ENCODE measurements around the gene PABPN1. TPM values are rescaled to one million over a fixed set of nuclear protein-coding genes. Genes with fewer than 3 reads are reported as not detected.
A peak's percentile ranks its signal among the peaks of the same experiment; 100 is the strongest.
"Not testable (repeated sequence)": the region's sequence is repeated elsewhere in the genome, so short reads cannot be mapped to it uniquely, and the experiment has no call there.

Gene PABPN1
- total RNA-seq, 1 experiment from 2014 or later, result 147 TPM

DNA sequence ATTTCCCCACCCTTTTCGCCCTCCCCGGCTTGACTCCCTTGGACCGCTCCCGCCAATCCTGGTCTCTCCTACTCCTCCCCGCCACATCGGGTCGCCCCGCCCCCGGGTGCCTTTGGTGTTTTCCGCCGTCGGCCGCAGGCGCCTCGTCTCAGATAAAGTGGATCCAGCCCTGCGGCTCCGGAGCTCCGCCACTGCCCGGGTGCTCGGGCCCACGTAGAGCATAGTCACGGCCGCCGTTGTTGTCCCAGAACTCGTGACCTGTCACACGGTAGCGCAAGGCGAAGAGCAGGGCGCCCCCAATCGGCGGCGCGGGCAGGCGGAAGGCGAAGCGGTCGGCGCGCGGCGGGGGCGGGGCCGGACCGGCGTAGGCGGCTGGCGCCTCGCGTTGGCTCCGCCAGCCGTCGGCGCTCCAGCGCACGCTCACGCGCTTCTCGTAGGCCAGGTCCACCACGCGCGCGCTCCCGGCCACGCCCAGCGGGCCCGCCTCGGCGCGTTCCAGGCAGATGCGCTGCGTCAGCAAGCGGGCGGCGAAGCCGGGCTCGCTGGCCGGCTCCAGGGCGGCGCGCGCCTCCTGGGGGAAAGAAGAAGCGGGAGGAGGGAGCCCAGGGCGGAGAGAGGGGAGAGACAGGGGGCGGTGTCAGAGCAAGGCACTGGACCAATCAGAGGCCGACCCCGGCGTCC lies 19.8 kb upstream of the PABPN1 start:
- peak; percentile 98 for DNase-seq (ENCODE audit: low read depth)

DNA sequence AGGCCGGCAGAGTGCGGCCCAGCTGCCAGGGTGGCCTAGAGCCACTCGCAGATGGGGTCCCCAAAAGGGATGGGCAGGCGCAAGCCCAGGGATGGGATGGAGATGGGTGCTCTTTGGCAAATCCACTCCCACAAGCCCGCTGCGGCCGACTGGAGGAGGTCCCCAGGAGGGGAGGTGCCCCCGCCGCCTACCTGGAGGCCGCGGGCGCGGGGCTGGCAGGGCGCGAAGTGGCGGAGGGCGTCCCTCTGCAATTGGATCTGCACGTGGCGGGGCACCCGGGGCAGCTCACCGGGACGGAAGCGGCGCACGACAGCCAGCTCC lies 19.3 kb upstream of the PABPN1 start:
- DNase-seq (ENCODE audit: low read depth), result no peak

DNA sequence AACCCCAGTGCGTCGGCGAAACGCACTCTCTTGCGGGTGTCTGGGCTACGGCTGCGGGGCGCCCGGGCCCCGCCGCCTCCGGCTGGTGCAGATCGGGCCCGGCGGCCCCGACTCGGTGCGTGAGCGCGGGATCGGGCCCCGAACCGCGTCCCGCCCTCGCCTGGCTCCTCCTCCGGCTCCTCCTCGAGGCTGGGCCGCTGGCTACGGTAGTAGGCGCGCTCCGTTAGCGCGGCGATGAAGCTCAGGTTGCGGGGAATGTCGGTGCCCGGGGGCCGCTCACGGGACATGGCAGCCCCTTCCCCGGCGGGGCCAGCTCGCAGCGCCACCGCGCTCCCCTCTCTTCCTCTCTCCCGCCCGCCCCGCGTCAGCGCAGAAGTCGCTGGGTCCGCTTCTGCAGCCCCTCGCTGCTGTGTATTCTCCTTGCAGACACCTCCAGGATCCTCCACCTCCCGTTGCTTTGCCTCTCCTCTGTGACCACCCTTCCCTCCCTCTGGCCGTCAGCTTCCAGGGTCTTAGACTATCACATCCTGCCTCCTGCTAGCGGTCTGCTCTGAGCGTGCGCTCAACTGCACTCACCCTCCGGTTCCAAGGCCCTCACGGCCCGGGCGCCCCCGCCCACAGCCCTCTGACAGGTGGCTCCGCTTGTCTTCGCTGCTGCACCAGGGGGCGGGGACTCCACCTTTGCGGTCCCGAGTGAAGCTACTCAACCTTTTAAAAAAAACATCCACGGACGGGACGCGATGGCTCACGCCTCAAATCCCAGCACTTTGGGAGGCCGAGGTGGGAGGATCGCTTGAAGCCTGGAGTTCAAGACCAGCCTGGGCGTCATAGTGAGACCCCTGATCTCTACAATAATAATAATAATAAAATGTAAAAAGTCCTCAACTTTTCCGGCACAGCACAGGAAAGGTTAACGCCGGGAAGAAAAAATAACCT lies 18.7 kb upstream of the PABPN1 start, which contains the start of gene PPP1R3E:
TSS of gene PPP1R3E (minus strand) at position 570 of the 936 bp plus-strand sequence. CDS start at position 287, 283 bp downstream.
- DNase-seq (ENCODE audit: low read depth), result peak; percentile 47

DNA sequence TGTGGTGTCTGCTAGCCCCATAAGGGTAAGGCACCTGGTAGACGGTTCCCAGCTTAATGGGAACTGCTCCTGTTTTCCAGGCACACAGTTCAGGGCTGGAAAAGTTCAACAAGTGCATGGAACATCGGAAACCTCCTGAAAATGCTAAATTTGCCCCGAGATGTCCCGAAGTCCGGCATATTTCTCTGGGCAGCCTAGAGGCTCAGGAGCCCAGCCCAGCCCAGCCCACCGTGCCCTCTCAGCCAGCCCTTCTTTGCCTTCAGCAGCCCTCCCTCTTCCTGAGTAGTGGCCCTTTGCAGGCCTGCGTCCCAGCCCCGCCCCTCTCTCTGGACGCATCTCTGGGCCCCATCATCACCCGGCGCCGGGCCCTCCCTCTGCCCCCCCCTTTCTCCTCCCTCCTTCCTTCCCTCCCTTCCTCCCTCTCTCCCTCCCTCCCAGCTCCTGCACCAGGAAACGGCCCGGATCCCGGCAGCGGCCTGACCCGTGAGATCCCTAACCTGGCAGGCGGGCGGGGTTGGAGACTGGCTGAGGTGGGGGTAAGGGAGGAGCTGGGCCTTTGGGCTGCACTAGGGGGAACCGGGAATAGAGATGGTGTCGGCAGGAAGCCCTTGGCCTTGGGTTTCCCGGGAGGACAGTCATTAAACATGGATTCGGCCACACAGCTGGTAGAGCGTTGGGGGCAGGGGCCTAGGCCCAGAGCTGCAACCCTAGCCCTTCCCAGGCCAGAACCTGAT lies 14.7 kb upstream of the PABPN1 start, which contains the start of gene BCL2L2:
TSS of gene BCL2L2 (plus strand) at position 422 of the 734 bp plus-strand sequence. CDS start 935 bp downstream, outside the sequence.
- peak; percentile 89 for DNase-seq (ENCODE audit: low read depth)

DNA sequence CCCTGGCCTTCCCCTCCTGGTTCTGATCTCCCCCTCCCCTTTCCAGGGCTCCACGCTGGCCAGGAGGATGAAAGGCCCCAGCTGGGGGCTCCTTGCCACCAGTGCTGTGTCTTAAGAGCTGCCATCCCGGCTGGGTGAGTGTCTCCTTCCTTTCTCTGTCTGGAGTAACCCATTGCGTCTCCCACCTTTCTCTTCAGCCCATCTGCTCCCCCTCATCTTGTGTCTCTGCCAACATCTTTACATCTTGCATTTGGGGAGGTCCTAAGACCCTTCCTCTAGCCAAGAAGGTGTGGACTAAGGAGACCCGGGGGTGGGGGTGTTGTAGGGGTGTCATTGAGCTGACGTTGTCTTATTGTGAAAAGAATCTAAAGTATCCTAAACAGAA lies 14.1 kb upstream of the PABPN1 start:
- no peak for DNase-seq (ENCODE audit: low read depth)

DNA sequence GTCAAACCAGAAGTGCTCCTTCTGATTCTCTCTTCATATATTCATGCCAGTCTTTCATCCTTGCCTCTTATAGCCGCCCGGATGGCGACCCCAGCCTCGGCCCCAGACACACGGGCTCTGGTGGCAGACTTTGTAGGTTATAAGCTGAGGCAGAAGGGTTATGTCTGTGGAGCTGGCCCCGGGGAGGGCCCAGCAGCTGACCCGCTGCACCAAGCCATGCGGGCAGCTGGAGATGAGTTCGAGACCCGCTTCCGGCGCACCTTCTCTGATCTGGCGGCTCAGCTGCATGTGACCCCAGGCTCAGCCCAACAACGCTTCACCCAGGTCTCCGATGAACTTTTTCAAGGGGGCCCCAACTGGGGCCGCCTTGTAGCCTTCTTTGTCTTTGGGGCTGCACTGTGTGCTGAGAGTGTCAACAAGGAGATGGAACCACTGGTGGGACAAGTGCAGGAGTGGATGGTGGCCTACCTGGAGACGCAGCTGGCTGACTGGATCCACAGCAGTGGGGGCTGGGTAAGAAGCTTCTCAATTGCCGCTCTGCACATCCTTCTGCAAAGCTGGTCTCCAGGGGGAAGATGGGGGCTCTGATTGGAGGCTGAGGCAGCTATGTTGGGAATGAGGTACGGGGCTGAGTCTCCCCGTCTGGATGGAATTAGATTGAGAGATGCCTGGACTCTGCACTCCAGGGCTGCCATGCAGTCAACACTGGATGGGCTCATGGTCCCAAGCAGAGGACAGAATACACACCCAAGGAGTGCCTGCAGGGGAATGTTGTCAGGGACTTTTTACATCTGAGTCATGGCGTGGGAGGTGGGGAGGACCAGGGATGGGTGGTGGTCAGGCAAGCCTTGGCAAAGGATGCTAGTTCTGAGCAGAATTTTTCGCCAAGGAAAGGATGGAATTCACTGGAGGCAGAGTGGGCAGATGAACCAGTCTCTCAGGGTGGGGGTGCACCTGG lies 13.3 kb upstream of the PABPN1 start:
- no peak for DNase-seq (ENCODE audit: low read depth)

DNA sequence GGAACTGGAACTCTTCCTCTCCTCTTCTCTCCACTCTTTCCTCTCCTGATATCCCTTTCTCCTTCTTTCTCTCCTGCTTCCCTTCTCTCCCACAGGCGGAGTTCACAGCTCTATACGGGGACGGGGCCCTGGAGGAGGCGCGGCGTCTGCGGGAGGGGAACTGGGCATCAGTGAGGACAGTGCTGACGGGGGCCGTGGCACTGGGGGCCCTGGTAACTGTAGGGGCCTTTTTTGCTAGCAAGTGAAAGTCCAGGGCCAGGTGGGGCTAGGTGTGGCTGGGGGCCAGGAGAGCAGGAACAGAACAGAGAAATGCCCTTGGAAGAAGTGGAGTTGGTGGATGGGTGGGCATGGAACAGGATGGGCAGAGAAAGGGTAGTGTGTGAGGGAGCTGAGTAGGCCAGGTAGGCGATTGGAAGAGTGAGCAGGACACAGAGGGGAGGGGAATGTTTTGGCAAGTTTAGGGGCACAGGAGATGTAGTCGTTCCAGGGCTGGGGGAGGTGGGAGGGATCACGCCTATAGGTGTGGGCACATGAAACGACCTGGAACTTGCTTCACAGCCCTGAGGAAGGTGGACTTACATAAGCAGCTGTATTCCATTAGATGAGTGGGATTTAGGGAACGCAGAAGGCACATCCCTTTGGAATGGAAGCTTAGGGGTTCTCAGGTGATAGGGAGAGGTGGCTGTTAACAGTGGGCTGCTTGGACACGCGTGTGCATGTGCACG lies 12.4 kb upstream of the PABPN1 start:
- no peak for DNase-seq (ENCODE audit: low read depth)

DNA sequence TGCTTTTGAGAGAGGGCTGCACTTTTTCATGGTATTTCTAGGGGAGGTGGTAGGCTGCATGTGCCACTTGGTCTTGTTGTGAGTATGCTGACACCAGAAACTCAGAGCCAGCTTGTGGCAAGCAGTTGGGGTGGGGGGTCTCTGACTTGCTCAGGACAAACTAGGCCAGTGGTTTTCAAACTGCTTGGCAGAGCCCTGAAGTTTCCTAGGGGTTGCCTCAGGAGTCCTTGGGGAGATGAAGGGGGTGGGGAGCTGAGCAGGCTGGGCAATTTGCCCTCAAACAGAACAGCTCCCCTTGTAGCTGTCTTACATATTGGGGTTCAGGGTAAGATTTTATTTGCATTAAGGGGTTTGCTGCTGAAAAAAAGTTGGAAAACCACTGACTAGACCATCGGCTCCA lies 10.7 kb upstream of the PABPN1 start:
- DNase-seq (ENCODE audit: low read depth), result no peak

DNA sequence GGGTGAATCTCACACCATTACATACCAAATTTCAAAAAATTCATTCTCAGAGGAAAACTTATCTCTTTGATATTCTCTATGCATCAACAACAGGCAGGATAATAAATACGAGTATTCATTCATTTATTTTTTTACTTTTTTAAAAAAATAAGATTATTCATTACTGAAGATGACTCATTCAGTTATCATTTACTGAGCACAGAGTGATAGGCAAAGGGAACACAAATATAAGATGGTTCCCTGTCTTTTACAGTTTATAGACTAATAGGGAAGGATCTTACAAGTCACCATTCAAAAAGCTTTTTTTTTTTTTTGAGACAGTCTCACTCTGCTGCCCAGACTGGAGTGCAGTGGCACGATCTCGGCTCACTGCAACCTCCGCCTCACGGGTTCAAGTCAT lies 5.0 kb upstream of the PABPN1 start:
- DNase-seq (ENCODE audit: low read depth), result no peak

DNA sequence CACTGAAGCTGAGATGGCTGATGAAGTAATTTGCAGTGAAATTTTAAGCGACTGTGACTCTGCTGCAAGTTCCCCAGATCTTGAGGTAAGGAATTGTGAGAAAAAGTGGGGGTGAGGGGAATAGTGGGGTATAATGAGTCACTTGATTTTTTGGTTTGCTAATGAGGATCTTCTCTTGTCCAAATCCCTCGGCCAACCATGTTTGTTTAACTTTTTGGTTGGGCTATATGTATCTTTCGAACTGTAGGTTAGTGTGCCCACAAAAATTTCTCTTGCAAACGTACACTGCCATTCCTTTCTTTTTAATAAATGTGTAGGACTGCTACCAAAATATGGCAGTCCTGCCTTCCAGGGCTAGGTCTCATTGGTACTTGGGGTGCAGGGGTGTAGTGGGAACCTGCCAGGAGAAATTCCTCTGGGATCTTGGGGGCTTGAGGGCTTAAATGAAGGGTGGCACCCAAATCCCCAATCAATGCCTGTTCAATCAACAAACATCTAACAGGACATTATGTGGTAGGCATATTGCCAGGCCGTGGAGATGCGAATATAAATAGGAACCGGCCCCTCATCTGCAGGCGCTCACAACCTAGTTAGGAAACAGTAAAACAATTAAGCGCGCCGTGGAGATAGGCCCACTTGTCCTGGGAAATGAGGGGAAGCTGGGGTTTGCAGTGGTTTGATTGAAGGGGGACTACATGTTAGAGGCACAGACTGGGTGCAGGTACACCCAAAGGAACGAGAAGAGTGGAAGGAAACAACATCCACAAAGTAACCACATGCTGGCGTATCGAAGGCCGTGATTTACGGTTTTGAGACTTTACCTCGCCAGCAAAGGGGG lies 1.3 kb upstream of the PABPN1 start:
- DNase-seq (ENCODE audit: low read depth), result no peak

DNA sequence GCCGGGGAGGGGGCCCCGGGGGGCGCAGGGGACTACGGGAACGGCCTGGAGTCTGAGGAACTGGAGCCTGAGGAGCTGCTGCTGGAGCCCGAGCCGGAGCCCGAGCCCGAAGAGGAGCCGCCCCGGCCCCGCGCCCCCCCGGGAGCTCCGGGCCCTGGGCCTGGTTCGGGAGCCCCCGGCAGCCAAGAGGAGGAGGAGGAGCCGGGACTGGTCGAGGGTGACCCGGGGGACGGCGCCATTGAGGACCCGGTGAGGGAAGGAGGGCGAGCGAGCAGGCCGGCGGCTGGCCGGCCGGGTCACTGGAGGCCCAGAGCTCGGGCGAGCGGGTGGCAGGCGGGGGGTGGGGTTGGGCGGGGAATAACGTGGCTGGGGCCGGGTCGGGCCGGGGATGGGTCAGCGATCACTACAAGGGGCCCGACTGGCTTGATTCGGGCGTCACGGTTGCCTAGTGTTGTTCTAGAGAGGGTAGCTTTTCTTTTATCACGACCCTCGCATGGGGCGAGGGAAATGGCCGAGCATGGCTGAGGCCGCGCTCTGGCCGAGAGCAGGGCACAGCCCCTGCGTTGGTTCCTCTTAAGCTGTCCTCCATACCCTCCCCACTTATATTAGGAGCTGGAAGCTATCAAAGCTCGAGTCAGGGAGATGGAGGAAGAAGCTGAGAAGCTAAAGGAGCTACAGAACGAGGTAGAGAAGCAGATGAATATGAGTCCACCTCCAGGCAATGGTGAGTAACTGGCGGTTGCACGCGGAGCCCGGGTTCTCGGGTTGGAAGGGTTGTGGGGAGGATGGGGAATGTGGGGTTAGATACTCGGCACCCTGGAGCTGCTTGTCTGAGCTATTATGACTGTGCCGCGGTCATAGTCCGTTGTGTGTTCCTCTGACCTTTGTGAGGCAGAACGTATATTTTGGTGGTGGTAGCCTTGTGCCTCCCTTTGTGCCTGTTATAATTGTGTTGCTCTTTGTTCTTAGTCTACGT lies 603 bp downstream of the PABPN1 start:
- peak; percentile 47 for DNase-seq (ENCODE audit: low read depth)

DNA sequence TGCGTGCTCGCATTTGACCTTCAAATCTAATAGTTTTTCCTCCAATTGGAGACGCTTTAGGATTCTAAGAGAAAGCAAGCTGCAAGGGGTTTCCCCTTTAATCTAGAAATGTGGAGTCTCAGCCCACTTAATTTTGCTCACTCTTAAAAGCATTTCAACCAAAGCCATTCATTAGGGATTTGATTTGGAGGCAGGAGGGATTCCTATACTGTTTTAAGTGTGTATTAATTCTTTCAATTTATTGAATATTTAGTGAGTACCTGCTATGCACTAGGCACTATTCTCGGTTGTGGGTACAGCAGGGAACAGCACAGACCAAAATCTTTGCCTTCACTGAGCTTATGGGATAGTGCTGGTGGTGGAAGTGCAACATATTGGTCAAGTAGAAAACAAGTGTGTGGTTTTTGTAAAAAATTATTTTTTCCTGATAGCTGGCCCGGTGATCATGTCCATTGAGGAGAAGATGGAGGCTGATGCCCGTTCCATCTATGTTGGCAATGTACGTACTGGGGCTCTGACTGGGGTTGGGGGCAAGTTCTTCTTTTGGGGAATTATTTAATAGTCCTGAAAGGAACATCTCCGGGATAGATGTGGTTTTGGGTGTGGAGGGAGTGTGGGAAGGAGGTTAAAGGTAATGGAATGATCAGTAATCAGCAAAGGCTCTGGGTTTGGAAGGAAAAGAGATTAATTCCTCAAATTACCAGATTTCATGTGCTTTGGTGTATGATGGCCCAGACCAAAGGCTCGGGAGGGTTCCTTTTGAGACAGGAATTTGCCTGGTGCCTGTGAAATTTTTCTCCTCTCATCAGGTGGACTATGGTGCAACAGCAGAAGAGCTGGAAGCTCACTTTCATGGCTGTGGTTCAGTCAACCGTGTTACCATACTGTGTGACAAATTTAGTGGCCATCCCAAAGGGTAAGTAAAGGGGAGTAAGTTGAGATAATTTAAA lies 1.6 kb downstream of the PABPN1 start:
- no peak for DNase-seq (ENCODE audit: low read depth)

DNA sequence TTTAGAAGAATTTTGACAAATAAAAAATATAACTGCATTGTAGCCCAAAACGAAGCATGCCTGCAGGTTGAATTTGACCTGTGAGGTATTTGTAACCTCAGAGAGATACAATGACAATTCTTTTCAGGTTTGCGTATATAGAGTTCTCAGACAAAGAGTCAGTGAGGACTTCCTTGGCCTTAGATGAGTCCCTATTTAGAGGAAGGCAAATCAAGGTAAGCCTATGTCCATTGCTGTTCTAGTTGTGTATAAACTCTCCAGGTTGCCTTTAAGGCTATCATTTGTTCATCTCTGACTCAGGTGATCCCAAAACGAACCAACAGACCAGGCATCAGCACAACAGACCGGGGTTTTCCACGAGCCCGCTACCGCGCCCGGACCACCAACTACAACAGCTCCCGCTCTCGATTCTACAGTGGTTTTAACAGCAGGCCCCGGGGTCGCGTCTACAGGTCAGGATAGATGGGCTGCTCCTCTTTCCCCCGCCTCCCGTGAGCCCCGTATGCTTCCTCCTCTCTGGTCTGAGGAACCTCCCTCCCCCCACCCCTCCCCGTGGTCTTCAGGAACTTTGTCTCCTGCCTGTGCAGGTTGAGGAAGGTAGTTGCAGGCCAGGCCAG lies 2.7 kb downstream of the PABPN1 start:
- DNase-seq (ENCODE audit: low read depth), result no peak

DNA sequence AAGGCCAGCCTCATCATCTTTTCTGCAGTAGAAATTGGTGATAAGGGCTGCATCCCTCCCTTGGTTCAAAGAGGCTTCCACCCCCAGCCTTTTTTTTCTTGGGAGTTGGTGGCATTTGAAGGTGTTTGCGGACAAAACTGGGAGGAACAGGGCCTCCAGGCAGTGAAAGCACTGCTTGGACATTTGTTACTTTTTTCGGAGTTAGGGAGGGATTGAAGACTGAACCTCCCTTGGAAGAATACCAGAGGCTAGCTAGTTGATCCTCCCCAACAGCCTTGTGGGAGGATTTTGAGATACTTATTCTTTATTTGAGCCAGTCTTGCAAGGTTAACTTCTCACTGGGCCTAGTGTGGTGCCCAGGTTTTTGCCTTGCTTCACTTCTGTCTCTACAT lies 3.2 kb downstream of the PABPN1 start:
- DNase-seq (ENCODE audit: low read depth), result no peak

DNA sequence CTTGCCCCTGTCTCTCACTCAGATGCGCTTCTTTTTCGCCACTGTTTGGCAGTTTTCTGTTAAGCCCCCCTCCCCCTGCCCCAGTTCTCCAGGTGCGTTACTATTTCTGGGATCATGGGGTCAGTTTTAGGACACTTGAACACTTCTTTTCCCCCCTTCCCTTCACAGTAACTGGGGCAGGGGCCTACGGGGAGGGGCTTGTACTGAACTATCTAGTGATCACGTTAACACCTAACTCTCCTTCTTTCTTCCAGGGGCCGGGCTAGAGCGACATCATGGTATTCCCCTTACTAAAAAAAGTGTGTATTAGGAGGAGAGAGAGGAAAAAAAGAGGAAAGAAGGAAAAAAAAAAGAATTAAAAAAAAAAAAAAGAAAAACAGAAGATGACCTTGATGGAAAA lies 3.7 kb downstream of the PABPN1 start:
- no peak for DNase-seq (ENCODE audit: low read depth)

DNA sequence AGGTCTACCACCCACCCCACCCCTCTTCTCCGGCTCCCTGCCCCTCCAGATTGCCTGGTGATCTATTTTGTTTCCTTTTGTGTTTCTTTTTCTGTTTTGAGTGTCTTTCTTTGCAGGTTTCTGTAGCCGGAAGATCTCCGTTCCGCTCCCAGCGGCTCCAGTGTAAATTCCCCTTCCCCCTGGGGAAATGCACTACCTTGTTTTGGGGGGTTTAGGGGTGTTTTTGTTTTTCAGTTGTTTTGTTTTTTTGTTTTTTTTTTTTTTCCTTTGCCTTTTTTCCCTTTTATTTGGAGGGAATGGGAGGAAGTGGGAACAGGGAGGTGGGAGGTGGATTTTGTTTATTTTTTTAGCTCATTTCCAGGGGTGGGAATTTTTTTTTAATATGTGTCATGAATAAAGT lies 4.5 kb downstream of the PABPN1 start:
- not testable (repeated sequence) for DNase-seq (ENCODE audit: low read depth)
